ENCODE results near the gene PI4K2A. TPM values are rescaled to one million over a fixed set of nuclear protein-coding genes. Genes with fewer than 3 reads are reported as not detected.

PI4K2A gene
- total RNA-seq, 1 donor from 2014 or later: 17.7 TPM

GRCh38 chr10:97597778-97598177 is 42.7 kb upstream of the PI4K2A start:
- intact Hi-C loops (cut with DNase I): no loop called here
- H3K4me3 ChIP-seq: no peak overlapping the region
- H3K27ac ChIP-seq: no peak overlapping the region
- no peak for DNase-seq (ENCODE audit: extremely low spot score in 2 of 2)
- H3K36me3 ChIP-seq: no peaks in the 10 kb centered on the region
- TF ChIP-seq POLR2A (IDR thresholded peaks at IDR 0.05): no peak
- no peak for TF ChIP-seq POLR2AphosphoS5 (IDR thresholded peaks at IDR 0.05; ENCODE audit: insufficient read depth in 1 of 2, low read depth in 1 of 2)
- TF ChIP-seq, protein P1, sequence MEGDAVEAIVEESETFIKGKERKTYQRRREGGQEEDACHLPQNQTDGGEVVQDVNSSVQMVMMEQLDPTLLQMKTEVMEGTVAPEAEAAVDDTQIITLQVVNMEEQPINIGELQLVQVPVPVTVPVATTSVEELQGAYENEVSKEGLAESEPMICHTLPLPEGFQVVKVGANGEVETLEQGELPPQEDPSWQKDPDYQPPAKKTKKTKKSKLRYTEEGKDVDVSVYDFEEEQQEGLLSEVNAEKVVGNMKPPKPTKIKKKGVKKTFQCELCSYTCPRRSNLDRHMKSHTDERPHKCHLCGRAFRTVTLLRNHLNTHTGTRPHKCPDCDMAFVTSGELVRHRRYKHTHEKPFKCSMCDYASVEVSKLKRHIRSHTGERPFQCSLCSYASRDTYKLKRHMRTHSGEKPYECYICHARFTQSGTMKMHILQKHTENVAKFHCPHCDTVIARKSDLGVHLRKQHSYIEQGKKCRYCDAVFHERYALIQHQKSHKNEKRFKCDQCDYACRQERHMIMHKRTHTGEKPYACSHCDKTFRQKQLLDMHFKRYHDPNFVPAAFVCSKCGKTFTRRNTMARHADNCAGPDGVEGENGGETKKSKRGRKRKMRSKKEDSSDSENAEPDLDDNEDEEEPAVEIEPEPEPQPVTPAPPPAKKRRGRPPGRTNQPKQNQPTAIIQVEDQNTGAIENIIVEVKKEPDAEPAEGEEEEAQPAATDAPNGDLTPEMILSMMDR (IDR thresholded peaks at IDR 0.05): no peak
- peaks cover 8% of the 10 kb centered on the region for H3K4me1 ChIP-seq
- H3K27me3 ChIP-seq: no peaks in the 10 kb centered on the region
- H3K9me3 ChIP-seq: no peaks in the 10 kb centered on the region

DNA sequence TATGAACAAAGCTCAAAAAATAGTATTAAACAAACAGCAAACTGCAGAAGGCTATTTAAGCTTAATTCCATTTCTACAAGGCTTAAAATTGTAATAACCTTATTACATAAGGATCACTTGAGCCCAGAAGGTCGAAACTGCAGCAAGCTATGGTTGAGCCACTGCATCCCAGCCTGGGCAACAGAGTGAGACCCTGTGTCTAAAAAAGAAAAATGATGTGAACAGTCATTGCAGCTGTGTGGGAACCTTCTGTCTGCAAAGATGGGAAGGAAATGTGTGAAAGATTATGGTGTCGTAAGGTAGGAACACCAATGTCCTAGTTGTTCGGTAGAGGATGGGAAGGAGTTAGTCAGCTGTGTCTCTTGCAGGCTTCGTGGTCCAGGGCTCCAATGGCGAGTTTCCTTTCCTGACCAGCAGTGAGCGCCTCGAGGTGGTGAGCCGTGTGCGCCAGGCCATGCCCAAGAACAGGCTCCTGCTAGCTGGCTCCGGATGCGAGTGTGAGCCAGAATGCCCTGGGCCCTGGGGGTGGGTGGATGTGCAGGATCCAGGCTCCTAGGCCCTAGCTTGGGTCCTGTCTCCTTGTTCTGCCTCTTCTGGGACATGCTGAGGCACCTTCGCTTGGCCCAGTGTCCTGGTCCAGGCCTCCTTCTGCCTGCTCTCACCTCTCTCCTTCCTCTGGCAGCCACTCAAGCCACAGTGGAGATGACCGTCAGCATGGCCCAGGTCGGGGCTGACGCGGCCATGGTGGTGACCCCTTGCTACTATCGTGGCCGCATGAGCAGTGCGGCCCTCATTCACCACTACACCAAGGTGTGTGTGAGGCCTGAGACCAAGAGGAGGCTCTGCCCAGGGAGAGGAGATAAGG is 41.8 kb upstream of the PI4K2A start:
- Histone ChIP-seq H3K27me3 (no peaks in the 10 kb centered on the region), H3K36me3 (no peaks in the 10 kb centered on the region), H3K9me3 (no peaks in the 10 kb centered on the region), H3K4me1 (peaks cover 8% of the 10 kb centered on the region), H3K27ac (no peak overlapping the region), H3K4me3 (no peak overlapping the region)
- no peak for TF ChIP-seq POLR2A (IDR thresholded peaks at IDR 0.05)
- no peak for TF ChIP-seq POLR2AphosphoS5 (IDR thresholded peaks at IDR 0.05; ENCODE audit: insufficient read depth in 1 of 2, low read depth in 1 of 2)
- TF ChIP-seq, protein P1 (IDR thresholded peaks at IDR 0.05): no peak
- intact Hi-C loops (cut with DNase I): no loop called here
- DNase-seq (ENCODE audit: extremely low spot score in 2 of 2): no peak

- no peaks in the 10 kb centered on the region for H3K27me3 ChIP-seq
- H3K4me3 ChIP-seq: no peak overlapping the region
- DNase-seq (ENCODE audit: extremely low spot score in 2 of 2): no peak
- H3K4me1 ChIP-seq: peaks cover 8% of the 10 kb centered on the region
- no peak overlapping the region for H3K27ac ChIP-seq
- no peaks in the 10 kb centered on the region for H3K36me3 ChIP-seq
- intact Hi-C loops (cut with DNase I): no loop called here
- H3K9me3 ChIP-seq: no peaks in the 10 kb centered on the region
- TF ChIP-seq POLR2AphosphoS5 (IDR thresholded peaks at IDR 0.05; ENCODE audit: insufficient read depth in 1 of 2, low read depth in 1 of 2): no peak
- TF ChIP-seq, protein P1 (IDR thresholded peaks at IDR 0.05): no peak
- no peak for TF ChIP-seq POLR2A (IDR thresholded peaks at IDR 0.05)
Observed at GRCh38 chr10:97599272-97599619, 41.2 kb upstream of the PI4K2A start.

- H3K27ac ChIP-seq: no peak overlapping the region
- intact Hi-C loops (cut with DNase I): no loop called here
Observed at GRCh38 chr10:97600616-97601015, 39.9 kb upstream of the PI4K2A start.

More at GRCh38 chr10:97600616-97601015, 39.9 kb upstream of the PI4K2A start:
- Histone ChIP-seq H3K9me3 (no peaks in the 10 kb centered on the region), H3K27me3 (no peaks in the 10 kb centered on the region), H3K4me1 (peaks cover 8% of the 10 kb centered on the region), H3K4me3 (no peak overlapping the region), H3K36me3 (no peaks in the 10 kb centered on the region)
- TF ChIP-seq, protein P1 (IDR thresholded peaks at IDR 0.05): no peak
- TF ChIP-seq POLR2AphosphoS5 (IDR thresholded peaks at IDR 0.05; ENCODE audit: insufficient read depth in 1 of 2, low read depth in 1 of 2) (no peak), POLR2A (IDR thresholded peaks at IDR 0.05) (no peak)
- no peak for DNase-seq (ENCODE audit: extremely low spot score in 2 of 2)
